ENCODE measurements around the gene BICRAL. TPM values are rescaled to one million over a fixed set of nuclear protein-coding genes. Genes with fewer than 3 reads are reported as not detected.
A peak's percentile ranks its signal among the peaks of the same experiment; 100 is the strongest.
"Not testable (repeated sequence)": the region's sequence is repeated elsewhere in the genome, so short reads cannot be mapped to it uniquely, and the experiment has no call there.

BICRAL gene
- total RNA-seq, 1 donor from 2014 or later, result 14.4 TPM

GRCh38 chr6:42885702-42886101 lies 103.8 kb downstream of the BICRAL start:
- TF ChIP-seq, protein P1, sequence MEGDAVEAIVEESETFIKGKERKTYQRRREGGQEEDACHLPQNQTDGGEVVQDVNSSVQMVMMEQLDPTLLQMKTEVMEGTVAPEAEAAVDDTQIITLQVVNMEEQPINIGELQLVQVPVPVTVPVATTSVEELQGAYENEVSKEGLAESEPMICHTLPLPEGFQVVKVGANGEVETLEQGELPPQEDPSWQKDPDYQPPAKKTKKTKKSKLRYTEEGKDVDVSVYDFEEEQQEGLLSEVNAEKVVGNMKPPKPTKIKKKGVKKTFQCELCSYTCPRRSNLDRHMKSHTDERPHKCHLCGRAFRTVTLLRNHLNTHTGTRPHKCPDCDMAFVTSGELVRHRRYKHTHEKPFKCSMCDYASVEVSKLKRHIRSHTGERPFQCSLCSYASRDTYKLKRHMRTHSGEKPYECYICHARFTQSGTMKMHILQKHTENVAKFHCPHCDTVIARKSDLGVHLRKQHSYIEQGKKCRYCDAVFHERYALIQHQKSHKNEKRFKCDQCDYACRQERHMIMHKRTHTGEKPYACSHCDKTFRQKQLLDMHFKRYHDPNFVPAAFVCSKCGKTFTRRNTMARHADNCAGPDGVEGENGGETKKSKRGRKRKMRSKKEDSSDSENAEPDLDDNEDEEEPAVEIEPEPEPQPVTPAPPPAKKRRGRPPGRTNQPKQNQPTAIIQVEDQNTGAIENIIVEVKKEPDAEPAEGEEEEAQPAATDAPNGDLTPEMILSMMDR (IDR thresholded peaks at IDR 0.05; ENCODE audit: unreplicated experiment), result no peak
- peaks cover 20% of the 10 kb centered on the region for H3K36me3 Mint-ChIP-seq (ENCODE audit: insufficient read depth)

DNA sequence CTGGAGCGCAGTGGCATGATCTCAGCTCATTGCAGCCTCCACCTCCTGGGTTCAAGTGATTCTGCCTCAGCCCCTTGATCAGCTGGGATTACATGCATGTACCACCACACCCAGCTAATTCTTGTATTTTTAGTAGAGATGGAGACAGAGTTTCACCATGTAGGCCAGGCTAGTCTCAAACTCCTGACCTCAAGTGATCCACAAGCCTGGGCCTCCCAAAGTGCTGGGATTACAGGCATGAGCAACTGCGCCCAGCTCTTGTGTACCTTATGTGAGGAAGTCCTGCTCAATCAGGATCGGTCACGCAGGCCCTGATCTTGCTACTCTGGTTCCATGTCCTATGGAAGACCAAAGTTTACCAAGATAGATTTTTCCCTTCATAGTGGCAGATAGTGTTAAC lies 106.3 kb downstream of the BICRAL start:
- H3K9me3 Mint-ChIP-seq (ENCODE audit: low read depth); H3K27me3 Mint-ChIP-seq; DNase-seq (ENCODE audit: low spot score, unreplicated experiment); H3K4me3 Mint-ChIP-seq (ENCODE audit: low read depth); H3K4me1 Mint-ChIP-seq (ENCODE audit: low read depth): not testable (repeated sequence)
- Mint-ChIP-seq H3K27ac (peak overlapping the region; percentile 86), H3K36me3 (ENCODE audit: insufficient read depth) (peaks cover 17% of the 10 kb centered on the region)

More at GRCh38 chr6:42885702-42886101, 103.8 kb downstream of the BICRAL start:
- Mint-ChIP-seq H3K4me1 (ENCODE audit: low read depth) (peaks cover 7% of the 10 kb centered on the region), H3K9me3 (ENCODE audit: low read depth) (no peaks in the 10 kb centered on the region), H3K4me3 (ENCODE audit: low read depth) (no peak overlapping the region), H3K27me3 (no peaks in the 10 kb centered on the region), H3K27ac (no peak overlapping the region)
- DNase-seq (ENCODE audit: low spot score, unreplicated experiment), result no peak

- Mint-ChIP-seq H3K9me3 (ENCODE audit: low read depth) (no peaks in the 10 kb centered on the region), H3K36me3 (ENCODE audit: insufficient read depth) (peaks cover 8% of the 10 kb centered on the region), H3K4me3 (ENCODE audit: low read depth) (peak overlapping the region; percentile 94), H3K27me3 (no peaks in the 10 kb centered on the region), H3K4me1 (ENCODE audit: low read depth) (peaks cover 17% of the 10 kb centered on the region), H3K27ac (peak overlapping the region; percentile 95)
- no peak for DNase-seq (ENCODE audit: low spot score, unreplicated experiment)
- TF ChIP-seq, protein P1 (IDR thresholded peaks at IDR 0.05; ENCODE audit: unreplicated experiment), result no peak
Measured at GRCh38 chr6:42889815-42890214, 108.0 kb downstream of the BICRAL start.

DNA sequence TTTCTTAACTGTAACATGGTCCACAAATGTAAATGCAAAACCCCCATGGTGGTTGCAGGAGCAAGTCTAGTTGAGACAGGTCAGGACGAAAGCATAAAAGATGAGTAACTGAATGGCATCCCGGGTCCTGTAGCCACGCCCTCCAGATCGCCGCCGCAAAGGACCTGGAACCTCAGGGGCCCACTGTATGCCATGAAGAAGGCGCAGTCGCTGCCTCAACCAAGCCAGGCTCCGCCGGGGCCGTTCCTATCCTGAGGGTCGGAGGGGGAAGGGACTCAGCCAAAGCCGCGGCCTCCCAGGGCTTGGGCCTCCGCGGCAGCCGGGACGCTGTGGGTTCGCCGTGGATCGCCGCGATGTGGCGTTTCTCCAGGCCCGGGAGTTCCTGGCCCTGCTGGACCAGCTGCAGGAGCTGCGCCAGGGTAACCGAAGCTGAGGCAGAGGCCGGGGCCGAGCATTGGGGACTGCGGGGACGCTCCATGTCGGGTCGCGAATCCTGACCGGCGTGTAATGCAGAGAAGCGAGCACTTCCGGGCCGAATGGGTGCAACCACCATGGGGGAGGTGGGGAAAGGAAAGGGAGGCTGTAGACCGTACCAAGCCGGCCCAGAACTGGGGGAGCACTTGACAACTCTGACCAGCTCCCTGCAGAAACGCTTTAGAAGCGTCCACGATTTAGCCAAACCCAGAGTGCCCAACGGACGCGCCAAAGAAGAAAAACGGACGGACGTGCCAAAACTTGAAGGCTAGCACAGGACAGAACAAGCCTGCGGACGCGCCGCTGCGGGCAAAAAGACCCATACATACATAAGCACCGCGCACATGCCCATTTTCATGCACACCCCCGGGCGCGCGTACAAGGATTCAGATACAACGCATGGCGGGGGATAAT lies 108.7 kb downstream of the BICRAL start:
- H3K9me3 Mint-ChIP-seq (ENCODE audit: low read depth), result no peaks in the 10 kb centered on the region
- DNase-seq (ENCODE audit: low spot score, unreplicated experiment), result peak; percentile 81
- no peaks in the 10 kb centered on the region for H3K27me3 Mint-ChIP-seq
- peak overlapping the region; percentile 95 for H3K27ac Mint-ChIP-seq
- H3K4me1 Mint-ChIP-seq (ENCODE audit: low read depth), result peaks cover 17% of the 10 kb centered on the region
- peak overlapping the region; percentile 94 for H3K4me3 Mint-ChIP-seq (ENCODE audit: low read depth)
- peaks cover 8% of the 10 kb centered on the region for H3K36me3 Mint-ChIP-seq (ENCODE audit: insufficient read depth)
- TF ChIP-seq, protein P1 (IDR thresholded peaks at IDR 0.05; ENCODE audit: unreplicated experiment), result no peak

GRCh38 chr6:42891199-42891722 lies 109.4 kb downstream of the BICRAL start:
- H3K9me3 Mint-ChIP-seq (ENCODE audit: low read depth), result no peaks in the 10 kb centered on the region
- DNase-seq (ENCODE audit: low spot score, unreplicated experiment), result no peak
- peaks cover 1% of the 10 kb centered on the region for H3K36me3 Mint-ChIP-seq (ENCODE audit: insufficient read depth)
- TF ChIP-seq, protein P1 (IDR thresholded peaks at IDR 0.05; ENCODE audit: unreplicated experiment), result no peak
- peak overlapping the region; percentile 95 for H3K27ac Mint-ChIP-seq
- H3K27me3 Mint-ChIP-seq, result no peaks in the 10 kb centered on the region
- peak overlapping the region; percentile 94 for H3K4me3 Mint-ChIP-seq (ENCODE audit: low read depth)
- H3K4me1 Mint-ChIP-seq (ENCODE audit: low read depth), result peaks cover 17% of the 10 kb centered on the region

GRCh38 chr6:42894041-42894828 lies 112.4 kb downstream of the BICRAL start:
- not testable (repeated sequence) for H3K27me3 Mint-ChIP-seq; H3K4me3 Mint-ChIP-seq (ENCODE audit: low read depth); H3K9me3 Mint-ChIP-seq (ENCODE audit: low read depth); H3K36me3 Mint-ChIP-seq (ENCODE audit: insufficient read depth); DNase-seq (ENCODE audit: low spot score, unreplicated experiment)
- peak overlapping the region; percentile 80 for H3K27ac Mint-ChIP-seq
- peaks cover 21% of the 10 kb centered on the region for H3K4me1 Mint-ChIP-seq (ENCODE audit: low read depth)
